Activated CD8-positive, alpha-beta memory T cell treated with anti-CD3 and anti-CD28 coated beads, Interleukin-2, amount 50 U/mL, for 1 hour (primary cell): Measurements from ENCODE around the gene AP1G2.
"Not testable (repeated sequence)": the region's sequence is repeated elsewhere in the genome, so short reads cannot be mapped to it uniquely, and the experiment has no call there.

ENCODE experiments used
- DNase-seq: peaks from one replicate; pipeline ENCODE4 v3.0.0-alpha.2; 2020; ENCODE audit errors: extremely low read depth

The AP1G2 gene

DNA sequence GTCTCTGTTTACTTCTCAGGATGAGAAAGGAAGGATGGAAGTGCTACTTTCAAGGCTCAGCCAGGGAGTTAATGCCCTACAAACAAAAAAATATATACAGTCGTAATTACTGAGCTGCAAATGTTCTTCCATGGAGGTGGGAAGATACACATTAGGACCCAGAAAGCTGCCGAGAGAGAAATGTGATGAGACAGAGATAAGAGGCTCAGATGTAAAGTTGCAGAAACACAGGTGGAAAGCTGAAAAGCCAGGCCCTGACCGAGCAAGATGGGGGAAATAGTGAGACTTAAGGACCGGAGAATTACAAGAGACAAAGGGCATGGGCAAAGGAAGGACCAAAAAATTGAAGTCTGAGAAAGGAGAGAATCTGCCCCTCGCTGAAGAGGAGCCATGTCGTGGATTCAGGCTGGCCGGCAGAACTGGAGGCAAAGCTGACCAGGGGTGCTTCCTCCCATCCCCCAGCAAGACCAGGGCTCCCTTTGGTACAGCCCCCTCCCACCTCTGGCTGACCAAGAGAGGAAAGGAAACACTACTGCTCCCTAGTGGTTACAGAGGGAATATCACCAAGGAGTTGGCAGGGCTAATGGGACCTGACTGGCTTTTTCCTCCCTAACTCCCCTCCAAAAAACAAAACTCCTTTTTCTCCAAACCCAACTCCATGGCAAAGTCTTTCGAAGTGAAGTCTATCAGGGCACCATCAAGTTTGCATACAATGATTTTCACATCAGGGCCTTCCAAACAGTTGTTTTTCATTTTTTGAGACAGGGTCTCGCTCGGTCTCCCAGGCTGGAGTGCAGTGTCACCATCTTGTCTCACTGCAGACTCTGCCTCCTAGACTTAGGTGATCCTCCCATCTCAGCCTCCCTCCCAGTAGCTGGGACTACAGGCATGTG, 28.1 kb downstream of the AP1G2 start:
- no peak for DNase-seq

DNA sequence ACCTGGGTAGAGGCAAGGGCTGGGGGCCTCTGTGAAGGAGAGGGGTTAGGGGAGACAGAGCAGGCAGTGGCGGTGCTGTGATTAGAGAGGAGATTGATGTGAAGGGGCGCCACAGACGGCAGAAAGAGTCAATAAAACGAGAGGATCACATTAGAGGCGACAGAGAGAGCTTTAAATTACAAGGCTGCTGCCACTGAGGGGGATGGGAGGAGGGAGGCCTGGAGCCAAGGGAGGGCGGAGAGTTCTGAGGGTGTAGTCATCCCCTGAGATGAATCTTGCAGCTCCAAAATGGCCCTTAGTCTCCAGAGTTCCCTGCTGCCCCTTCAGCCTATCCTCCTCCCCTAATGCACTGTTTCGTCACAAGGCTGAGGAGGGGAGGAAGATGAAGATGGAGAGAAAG, 28.8 kb downstream of the AP1G2 start:
- DNase-seq: no peak

DNA sequence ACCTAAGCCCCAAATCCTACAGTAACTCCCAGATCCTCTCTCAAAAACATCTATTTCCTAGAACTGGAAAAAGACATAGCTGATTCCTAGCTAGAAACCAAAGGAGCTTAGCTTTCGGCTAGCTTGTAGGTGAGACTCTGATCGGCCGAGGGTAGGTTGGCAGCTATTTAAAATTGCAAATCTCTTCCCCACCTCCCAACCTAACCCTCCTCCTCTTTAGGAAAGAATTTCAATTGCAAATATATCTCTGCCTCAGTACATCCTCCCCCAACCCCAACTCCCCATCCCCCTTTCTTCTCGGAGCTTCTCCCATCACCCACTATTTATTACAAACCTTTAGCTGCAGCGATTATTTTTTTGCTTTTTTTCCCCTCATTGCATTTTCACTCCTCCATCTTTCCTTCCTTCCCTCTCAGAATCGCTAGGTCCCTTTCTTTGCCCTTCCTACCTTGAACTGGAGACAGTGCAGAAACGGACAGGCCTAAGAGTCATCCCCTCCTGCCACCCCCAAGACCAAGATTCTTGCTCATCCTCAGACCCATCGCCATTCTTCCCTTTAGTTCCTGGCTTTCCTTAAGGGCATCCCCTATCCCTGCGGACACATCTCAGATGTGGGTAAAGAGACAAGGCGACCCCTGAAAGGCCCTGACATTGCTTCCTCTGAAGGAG, 29.4 kb downstream of the AP1G2 start:
- no peak for DNase-seq

DNA sequence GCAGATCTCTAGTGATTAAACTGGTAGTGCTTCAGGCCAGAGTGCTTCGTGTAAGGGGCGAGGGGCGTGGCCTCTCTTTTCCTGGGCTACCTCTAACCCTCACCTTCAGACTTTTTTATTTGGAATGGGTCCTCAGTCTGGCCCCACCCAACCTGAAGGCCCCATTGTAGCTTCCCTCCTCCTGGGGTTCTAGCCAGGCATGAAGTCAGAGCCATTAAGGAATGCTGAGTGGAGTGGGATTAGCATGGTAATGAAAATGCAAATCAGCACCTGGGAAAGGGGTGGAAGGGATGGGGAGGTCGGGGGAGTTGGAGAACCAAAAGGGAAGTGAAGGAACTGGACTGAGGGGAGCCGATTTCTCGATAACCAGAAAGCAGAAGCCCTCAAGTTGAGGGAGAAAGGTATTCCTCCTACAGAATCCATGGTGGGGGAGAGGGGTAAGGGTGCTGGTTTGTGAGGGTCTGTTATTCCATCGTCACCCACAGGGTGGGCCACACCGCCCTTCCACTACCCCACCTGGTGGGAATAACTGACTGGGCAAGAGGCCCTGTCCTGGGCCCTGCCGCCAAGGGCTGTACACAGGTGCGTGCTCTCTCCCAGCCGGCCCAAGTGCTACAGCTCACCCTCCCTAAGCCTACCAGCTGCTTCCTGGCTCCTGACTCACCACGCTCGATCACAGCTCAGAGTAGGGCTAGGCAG, 30.1 kb downstream of the AP1G2 start:
- DNase-seq: no peak

DNA sequence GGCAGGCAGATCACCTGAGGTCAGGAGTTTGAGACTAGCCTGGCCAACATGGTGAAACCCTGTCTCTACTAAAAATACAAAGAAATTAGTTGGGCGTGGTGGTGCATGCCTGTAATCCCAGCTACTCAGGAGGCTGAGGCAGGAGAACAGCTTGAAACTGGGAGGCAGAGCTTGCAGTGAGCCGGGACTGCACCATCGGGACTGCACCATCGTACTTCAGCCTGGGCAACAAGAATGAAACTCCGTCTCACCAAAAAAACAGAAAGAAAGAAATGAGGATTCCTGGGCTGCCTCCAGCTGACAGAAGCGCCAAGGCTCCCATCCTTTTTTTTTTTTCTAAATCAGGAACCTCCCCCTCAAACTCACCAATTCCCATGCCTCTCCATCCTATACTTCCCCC, 30.7 kb downstream of the AP1G2 start:
- not testable (repeated sequence) for DNase-seq

DNA sequence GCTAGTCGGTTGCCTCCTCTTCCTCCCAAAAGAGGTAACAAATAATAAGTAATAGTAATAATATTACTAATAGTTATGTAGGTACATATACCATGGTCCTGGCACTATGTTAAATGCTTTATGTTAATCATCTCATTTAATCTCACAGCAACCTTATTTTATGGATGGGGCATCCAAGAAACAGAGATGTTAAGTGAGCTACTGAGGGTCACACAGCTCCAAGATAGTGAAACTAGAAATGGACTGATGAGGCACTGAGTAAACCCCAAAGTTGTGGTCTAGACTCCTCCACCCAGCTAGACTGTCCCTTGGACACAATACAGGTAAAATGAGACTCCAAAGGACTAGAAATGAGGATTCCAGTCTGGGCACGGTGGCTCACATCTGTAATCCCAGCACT, 31.1 kb downstream of the AP1G2 start:
- DNase-seq: no peak

DNA sequence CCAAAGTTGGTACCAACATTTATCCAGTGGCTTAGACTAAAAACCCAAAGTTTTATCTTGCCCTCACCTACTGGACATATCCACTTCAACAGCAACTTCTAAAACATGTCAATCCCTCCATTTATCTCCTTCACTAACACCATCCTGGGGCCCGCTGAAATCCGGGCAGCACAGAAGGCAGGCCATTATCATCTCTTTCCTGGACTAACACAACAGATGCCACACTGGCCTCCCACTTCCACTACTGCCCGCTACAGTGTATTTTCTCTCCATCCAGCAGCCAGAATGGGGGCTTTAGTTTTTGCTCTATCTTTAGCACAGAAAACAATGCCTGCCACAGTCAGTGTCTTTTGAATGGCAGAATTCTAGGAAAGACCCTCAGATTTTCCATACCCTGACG, 31.6 kb downstream of the AP1G2 start:
- DNase-seq: no peak

DNA sequence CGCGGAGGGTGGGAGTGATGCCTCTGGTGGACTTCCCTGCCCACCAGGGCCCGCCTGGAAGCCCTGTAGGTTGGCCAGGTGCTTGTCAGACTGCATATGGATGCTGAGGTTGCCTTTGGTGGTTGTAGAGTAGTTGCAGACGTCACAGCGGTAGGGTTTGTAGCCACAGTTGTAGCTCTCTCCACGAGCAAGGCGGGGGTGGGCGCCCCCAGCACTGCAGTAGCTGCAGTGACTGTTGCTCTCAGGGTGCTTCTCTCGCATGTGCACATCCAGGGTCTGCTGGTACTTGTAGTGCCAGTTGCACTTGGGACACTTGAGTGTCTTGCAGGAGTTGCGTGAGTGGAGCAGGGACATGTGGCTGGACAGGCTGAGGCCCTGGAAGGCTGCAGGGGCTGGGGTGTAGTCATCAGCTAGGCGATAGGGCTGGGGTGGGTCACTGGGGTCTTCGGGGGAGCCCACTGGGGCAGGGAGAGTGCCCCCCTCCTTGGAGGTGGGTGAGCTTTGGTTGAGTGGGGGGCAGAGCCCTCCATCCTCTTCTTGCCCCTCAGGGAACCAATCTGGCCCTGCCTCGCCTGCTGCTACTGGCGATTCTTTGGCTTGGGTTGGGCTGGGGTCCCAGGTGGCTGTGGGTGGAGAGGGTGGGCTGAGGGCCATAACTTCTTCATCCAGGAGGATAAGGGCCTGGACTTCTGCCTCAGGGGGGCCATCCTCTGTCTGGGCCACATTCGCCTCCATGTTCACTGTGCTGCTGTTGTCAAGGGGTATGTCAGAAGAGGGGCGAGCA, 33.7 kb downstream of the AP1G2 start:
- no peak for DNase-seq

DNA sequence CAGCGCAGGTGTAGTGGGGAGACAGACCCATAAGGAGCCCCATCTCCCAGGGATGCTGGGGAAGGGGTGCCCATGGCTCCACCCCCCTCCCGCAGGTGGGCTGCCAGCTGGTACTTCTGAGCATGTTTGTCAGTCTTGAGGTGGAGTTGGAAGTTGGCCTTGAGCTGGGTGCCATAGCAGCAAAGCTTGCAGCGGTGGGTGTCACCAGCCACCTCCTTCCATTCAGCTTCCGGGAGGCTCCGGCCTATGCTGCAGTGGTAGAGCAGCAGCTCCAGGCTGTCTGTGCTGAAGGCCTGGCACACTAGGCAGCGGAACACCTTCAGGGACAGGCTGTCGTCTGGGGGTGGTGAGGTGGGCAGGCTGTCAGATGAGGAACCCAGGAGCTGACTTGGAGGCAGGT, 34.9 kb downstream of the AP1G2 start:
- no peak for DNase-seq

DNA sequence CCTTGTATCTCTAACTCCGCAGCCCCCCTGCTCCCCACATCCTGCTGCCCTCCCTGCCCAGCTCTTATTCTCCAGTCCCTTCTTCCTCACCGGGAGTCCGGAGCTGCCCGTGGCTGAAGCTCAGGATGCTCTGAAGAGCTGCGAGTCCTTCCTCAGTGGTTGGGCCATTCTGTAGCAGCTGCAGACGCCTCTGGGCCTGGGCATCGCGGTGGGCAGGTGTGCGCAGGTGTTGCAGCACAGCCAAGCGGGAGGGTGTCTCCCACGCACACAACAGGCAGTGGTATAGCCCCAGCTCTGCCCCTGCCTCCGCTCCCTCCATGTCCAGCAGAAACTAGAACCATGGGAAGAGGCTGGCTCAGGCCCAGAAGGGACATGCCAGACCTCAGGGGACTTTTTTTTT, 36.2 kb downstream of the AP1G2 start:
- no peak for DNase-seq

DNA sequence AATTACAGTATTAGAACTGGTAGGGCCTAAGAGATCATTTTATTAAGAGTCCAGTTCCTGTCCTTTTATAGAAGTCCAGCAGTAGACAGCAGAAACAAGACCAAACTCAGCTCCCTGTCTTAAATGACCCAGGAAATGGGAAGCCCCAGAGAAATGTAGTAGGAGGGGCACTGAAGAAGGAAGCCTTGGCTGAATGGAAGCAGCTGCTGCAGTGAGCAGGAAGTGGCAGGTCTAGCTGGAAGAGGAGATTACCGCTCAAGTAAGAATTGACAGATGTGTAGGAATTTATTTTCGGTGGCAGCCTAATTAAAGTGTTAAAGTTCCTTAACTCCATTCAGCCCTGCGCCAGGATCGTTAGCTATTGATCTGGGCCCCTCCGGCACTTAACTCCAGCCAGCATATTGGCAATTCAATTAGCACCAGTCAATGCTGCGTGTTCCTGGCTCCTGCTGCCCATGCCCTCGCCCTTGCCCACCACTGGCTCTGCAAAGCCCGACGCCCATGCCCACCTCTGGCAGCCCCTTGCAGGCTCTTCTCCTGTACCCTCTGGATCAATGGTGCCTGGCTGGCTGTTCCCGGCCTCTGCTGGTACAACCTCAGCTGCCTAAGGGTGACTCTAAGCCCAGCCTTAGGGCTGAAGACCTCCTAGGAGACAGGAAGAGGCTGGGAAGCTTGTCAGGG, 37.1 kb downstream of the AP1G2 start:
- DNase-seq: no peak

DNA sequence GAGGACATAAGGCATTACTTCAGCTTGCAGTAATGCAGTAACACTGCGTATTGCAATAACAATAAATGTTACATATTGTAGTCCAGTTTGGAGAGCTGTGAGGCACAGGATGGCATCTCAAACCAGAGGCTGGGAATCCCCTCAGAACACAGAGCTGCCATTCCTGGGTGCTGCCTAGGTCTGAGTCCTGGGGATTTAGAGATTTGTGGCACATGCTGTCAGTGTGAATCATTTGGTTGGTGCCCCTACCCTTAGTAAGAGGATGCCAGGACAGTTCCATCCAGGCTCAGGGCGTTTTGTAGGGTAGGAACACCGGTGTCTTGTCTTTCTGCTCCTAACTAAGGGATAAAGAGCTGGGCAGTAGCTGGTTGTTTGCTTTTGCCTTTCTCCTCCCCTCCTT, 38.6 kb downstream of the AP1G2 start:
- DNase-seq: no peak

DNA sequence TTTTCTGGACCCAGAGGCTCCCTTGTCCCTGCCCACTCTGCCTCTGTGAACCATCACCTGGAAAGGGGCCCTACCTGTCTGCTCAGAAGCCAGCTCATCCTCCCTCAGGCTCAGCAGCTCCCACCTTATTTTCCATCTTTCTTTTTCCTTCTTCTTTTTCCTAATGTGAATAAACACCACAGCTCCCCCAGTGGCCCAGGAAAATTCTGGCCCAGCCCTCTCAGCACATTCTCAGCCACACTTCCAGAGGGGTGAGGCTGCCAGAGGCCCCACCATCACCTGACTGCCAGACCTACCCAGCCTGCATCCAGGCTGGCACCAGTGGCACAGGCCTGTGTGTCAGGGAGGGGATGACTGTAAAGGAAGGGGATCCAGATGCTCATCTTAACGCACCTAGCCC, 39.0 kb downstream of the AP1G2 start:
- no peak for DNase-seq

DNA sequence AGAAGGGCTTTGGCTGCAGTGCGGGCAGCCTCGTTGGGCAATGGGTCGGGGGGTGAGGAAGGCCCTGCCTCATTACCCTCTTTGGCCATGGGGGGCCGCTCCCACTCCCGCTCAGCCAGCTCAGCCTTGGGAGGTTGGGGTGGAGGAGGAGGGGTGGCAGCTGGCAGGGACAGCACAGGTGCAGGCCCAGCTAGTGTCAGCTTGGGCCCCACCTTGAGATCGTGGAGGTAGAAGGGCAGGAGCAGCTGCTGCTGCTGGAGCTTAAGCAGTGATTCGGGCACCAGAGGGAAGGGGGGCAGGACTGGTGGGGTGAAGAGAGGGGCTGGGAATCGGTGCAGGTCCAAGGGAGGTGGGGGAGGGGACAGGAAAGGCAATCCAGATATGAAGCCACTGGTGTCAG, 42.0 kb downstream of the AP1G2 start:
- DNase-seq: no peak

DNA sequence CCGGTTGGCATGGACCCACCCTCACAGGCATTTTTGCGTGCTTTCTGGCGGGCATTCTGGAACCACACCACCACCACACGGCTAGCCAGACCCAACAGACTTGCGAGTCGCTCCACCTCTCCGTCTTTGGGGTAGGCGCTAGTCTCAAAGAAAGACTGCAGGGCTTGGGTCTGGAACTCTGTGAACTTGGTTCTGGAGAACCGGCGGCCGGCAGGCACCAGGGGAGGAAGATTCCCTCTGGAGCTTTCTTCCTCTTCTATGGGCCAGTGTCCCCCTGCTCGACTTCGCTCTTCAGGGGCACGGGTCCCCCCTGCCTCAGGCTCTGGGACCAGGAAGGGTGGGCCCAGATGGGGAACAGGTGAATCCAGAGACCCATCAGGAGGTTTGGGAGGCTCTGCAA, 42.6 kb downstream of the AP1G2 start:
- DNase-seq: no peak

DNA sequence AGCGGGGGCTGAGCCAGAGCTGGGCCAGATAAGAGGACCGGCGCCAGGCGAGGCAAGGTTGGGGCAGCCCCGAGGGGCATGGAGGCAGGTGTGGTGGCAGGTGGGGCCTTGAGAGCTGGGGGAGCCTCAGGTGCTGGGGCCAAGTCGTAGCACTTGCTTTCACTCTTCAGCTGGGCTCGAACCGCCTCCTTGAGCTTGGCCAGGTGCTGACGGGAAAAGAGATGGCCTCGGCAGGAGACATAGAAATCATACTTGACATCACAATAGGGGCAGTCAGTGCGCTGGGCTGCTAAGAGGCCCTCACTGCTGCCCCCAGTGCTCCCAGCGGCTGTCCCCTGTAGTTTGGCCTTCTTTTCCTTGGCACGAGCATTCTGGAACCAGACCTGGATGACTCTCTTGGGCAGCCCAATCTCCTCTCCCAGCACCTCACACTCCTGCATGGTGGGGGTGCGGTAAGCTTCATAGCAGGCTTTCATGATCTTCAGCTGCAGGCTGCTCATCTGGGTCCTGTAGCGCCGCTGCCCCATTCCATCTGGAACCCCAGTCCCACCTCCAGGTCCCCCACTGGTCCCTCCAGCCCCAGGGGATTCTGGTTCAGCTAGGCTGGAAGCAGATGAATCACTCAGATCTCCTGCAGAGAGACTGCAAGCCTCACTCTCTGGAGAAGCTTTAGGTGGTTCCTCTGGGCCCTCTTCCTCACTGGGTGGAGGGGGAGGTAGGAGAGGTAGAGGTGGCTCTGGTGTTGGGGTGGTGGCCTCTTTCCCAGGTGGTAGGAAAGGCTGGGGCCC, 44.2 kb downstream of the AP1G2 start:
- DNase-seq: no peak

DNA sequence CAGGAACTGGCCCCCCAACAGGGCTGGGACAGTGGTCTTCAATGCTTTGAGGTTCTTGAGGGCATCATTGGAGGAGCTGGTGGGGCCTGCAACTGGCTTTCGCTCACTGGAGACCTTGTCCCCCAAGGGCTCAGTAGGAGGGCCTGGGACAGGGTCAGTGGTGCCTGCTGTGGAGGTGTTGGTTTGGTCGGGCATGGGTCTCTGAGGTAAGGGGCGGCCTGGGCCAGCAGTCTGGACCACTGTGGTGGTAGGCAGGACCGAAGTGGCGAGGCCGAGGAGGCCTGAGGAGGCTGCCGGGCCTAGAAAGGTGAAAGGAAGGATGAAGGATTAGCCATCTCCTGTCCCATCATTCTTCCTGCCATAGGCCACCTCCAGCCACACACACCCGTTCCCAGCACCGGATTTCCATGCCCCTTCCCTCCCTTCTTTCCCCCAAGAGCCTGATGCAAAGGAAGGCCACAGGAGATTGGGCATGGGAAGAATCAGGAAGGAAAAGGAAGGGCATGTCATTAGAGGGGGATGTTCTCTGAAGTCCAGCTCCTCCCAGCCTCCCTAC, 44.9 kb downstream of the AP1G2 start:
- no peak for DNase-seq

DNA sequence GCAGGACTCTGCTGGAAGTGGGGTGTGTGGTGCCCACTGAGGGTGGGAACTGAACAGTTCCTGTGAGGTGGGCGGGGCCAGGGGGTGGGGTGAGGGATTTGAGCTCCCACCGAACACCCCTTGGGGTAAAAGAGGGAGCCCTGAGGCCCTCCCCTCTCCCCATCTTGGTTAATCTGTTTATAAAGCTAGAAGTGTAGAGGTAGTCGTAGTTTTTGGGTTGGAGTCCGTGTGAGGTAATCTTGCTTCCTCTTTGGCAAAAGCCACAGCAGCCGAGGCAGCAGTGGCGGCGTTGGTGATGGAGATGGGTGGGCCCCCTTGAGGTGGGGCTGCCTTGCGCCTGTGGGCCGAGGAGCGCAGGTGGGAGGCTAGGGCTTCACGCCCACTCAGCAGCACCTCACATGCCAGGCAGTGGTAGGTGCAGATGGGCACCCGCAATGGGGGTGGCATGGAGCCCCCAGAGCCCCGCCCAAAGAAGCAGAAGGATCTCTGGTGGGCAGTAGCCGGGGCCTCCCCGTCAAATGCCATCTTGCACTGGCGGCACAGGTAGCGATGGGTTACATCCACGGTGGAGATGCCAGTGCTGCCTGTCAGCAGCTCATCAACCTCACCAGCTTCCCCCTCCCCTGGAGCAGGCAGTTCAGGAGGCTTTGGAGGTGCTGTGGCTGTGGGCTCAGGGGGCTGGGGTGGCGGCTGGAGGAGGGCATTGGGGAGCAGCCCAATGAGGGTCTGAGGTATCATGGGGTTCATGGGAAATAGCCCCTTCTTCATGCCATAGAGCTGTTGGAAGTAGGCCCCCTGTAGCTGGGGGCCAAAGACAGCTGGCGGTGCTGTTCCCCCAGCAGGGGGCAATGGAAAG, 45.6 kb downstream of the AP1G2 start:
- no peak for DNase-seq

DNA sequence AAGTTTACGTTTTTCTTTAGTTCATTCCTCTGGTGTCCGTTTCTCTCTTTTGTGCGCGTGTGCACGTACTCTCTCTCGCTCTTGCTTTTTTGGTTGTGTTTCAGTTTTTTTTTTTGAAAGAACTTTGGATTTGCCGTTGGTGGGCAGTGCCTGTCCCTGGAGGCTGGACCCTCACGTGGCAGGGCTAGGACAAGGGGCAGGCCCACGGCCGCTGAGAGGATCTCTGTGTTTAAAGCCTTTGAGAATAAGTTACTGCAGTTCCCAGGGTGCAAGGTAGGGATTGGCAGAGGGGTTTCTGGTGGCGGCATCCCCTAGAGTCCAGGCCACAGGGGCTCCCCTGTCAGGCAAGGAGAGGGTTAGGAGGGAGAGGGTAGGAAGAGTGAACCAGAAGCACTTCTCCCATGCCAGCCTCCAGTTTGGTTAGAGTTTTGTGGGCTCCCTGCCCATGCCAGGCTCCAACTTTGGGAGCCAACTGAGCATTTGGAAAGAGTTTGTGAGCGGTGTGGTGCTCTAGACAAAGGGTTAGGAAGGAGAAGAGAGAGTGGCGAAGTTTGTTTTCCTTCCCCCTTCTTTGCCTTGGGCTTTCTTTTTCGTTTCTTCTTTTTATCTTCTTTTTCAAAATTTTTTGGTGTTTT, 46.6 kb downstream of the AP1G2 start:
- no peak for DNase-seq
